Measurements from ENCODE around the gene TXN.

GRCh38 chr9:110214090-110214489, 42.2 kb downstream of the TXN start:
- TF ChIP-seq POLR2A (IDR thresholded peaks at IDR 0.05) = no peak
- TF ChIP-seq, protein P1, sequence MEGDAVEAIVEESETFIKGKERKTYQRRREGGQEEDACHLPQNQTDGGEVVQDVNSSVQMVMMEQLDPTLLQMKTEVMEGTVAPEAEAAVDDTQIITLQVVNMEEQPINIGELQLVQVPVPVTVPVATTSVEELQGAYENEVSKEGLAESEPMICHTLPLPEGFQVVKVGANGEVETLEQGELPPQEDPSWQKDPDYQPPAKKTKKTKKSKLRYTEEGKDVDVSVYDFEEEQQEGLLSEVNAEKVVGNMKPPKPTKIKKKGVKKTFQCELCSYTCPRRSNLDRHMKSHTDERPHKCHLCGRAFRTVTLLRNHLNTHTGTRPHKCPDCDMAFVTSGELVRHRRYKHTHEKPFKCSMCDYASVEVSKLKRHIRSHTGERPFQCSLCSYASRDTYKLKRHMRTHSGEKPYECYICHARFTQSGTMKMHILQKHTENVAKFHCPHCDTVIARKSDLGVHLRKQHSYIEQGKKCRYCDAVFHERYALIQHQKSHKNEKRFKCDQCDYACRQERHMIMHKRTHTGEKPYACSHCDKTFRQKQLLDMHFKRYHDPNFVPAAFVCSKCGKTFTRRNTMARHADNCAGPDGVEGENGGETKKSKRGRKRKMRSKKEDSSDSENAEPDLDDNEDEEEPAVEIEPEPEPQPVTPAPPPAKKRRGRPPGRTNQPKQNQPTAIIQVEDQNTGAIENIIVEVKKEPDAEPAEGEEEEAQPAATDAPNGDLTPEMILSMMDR (IDR thresholded peaks at IDR 0.05) = no peak
- no peak for TF ChIP-seq POLR2AphosphoS5 (IDR thresholded peaks at IDR 0.05)
- no peak for TF ChIP-seq EP300 (IDR thresholded peaks at IDR 0.05)
